IPS-NIHi11 (cell line): ENCODE measurements around the gene PTPRG.
A peak's percentile ranks its signal among the peaks of the same experiment; 100 is the strongest.

Experiments
- DNase-seq: peaks from one replicate; pipeline ENCODE4 v3.0.0; 2012; ENCODE audit warnings: mixed read lengths, low spot score

PTPRG gene

DNA sequence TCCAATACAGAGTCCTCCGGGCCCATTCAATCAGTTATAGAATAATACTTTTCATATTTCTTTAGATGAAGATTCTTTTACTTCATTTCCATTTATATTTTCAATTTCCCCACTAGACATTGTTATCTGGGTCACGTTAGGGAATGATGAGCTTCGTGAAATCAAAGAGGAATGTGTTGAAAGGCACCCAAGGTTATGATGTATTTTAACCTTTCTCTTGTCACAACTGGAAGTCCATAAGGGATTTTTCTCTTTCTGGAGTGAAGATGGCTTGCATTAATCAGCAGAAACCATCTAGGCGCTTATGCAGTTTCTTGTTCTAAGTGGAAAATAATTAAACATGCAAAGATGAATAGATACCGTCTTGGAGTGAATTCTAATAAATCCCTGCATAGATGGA lies 631.5 kb downstream of the PTPRG start:
- no peak for DNase-seq

DNA sequence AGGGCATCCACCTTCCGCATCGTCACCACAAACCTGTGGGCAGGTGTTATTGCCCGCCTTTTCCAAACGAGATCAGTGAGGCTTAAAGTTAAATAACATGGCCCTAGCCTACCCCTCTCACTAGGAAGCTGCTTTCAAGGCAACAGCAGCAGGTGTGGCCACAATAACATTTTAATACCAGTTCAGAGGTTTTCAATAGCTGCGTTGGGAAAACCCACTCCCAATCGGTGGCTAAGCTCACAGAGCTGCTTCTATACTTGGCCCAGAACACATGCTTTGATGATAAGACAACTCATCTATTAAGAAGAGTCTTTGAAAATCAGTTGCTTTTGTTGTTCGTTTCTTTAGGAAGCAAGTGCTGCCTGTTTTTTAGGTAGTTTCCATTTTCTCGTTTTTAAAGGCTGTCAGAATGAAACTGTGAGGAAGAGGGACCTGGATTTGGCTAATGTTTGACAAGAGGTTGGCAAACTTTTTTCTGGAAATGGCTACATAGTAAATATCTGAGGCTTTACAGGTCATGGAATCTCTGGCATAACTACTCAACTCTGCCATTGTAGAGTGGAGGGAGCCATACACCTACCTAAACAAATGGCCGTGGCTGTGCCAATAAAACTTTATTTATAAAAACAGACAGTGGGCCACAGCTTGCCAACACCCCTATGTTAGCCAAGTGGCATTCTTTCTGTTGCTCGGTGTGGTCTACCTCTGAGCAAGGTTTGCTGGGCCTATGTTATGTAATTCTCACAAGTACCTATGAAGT lies 632.4 kb downstream of the PTPRG start:
- DNase-seq: no peak

DNA sequence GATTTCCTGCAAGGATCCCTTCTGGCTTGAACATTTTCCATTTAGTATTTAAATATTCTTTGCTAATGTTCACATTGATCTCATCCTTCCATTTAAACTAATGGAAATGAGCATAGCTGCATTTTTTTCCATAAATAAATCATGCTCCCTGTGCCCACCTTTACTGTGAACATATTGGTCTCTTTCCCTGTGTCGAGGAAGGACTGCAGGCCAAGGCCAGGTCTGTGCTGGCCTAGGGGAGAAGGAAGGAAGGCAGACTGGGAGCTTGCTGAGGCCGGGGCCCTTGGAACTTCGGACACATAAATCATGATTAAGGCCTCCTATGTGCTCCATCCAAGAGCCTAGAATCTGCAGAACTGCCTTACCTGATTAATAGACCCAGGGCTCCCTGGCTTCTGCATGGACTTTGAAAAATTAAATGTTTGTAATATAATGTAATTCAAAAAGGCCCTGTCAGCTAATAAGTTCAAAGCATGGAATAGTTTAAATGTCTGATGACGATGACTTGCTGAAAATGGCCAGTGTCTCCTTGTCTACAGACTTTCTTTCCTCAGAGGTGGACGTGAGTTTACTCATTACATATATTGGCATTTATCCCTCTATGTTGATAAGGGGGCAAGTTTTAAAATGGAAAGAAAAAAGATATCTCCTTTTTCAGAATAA lies 636.1 kb downstream of the PTPRG start:
- no peak for DNase-seq

DNA sequence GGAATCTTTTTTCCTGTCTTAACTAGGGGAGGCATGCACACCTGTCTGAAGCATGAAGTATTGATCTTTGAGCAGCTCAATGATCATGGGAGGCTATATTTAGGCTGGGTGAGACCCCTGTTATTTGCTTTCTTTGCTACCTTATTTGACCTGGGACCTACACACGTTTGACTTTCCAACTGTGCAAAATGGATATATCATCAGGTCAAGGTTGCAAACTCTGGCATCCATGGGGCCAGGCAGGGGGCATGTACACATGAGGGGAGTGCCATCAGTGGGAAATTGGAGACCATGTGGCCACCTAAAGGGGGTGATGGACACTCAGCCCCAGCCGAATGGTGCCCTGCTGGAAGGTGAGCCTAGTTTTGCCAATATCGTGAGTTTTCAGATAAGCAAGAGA lies 637.8 kb downstream of the PTPRG start:
- no peak for DNase-seq

DNA sequence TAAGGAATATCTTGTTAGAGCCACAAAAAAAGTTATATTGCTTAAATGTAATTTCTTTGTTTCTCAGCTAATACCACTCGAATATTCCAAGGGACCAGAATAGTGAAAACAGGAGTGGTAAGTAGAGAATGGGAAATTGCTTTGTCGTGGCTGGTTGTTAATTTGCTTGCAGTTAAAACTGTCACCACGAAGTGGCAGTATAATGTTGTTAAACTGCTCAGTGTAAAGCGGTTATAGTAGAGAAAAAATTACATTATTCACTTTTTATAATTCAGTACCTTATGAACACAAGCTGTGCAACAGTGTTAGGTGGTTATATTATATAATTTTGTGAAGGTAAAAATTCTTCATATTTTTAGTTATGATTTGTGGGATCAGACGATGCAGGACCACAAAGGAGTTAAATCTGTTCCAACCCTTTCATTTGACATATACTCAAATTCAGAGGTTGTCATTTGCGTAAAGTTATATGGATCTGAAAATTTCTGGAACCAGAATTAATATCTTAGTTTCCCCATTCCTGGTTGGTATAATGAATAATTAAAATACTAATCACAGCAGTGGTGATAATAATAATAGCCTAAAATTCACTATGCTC lies 640.2 kb downstream of the PTPRG start:
- DNase-seq: peak; percentile 58

DNA sequence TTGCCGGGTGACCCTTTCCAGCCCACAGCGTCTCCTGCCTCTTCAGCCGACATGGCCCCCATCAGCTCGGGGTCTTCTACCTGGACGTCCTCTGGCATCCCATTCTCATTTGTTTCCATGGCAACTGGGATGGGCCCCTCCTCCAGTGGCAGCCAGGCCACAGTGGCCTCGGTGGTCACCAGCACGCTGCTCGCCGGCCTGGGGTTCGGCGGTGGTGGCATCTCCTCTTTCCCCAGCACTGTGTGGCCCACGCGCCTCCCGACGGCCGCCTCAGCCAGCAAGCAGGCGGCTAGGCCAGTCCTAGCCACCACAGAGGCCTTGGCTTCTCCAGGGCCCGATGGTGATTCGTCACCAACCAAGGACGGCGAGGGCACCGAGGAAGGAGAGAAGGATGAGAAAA lies 641.8 kb downstream of the PTPRG start:
- no peak for DNase-seq

DNA sequence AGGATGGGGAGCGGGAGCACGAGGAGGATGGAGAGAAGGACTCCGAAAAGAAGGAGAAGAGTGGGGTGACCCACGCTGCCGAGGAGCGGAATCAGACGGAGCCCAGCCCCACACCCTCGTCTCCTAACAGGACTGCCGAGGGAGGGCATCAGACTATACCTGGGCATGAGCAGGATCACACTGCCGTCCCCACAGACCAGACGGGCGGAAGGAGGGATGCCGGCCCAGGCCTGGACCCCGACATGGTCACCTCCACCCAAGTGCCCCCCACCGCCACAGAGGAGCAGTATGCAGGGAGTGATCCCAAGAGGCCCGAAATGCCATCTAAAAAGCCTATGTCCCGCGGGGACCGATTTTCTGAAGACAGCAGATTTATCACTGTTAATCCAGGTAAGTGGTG lies 642.2 kb downstream of the PTPRG start:
- no peak for DNase-seq

DNA sequence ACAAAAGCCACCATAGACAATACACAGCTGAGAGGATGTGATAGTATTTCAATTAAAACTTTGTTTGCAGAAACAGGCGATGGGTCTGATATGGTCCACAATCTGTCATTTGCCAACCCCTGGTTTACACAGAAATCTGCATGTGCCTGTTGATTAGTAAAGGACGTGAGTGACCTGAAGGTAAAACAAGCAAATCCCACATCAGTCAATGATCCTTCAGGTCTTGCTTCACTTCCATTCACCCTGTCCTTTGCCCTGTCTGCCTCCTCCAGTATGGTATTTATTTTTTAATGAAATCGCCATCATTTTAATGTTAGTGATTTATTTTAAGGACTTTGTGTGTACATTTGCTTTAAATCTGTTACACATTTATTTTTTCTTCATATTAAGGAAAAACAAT lies 645.8 kb downstream of the PTPRG start:
- no peak for DNase-seq

DNA sequence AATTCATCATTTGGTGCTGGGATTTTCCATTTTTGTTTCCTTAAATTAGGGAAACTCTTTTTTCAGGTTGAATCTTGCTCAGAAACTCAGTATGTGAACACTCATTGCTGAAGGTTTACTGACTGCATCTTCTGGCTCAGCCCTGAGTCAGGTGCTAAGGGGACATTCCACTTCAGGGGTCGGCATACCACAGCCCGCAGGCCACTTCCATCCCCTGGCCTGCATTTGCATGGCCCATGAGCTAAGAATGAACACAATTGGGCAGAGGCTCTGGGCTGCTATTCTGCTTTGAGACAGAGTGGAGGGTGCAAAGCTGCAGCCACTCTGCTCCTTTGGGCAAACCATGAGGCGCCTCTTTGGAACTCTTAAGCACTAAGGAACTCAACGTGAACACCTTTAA lies 647.0 kb downstream of the PTPRG start:
- DNase-seq: peak; percentile 23

DNA sequence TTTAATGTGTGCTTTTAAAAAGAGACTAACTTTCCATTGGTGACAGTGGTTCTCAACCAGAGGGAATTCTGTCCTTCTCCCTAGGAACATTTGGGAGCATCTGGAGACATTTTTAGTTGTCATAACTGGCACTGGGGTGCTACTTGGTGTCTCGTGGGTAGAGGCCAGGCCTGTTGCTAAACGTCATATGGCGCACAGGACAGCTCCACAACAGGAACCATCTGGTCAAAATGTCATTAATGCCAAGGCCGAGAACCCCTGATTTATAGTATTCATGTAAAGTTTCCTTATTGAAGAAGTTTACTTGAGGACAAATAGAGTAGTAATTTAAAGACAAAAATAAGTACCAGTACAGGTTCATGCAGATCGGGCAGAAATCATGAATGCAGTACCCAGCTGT lies 647.7 kb downstream of the PTPRG start:
- DNase-seq: no peak

DNA sequence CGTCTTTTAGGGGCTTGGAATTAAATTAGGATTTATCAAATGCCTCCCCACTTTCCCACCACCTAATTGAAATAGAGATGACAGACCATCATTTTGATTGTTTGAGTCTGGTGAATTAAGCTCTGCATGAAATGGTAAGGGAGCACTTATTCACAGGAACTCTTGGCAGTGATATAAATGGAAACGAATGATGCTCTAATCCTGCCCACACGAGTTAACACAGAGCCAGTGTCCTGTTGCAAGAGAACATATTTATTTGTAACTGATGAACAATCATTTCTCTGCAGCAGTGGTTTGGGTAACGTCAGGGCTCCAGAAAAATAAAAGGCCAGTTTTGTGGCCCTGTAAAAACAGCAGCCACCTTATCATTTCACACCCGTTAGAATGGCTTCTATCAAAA lies 648.6 kb downstream of the PTPRG start:
- DNase-seq: no peak

DNA sequence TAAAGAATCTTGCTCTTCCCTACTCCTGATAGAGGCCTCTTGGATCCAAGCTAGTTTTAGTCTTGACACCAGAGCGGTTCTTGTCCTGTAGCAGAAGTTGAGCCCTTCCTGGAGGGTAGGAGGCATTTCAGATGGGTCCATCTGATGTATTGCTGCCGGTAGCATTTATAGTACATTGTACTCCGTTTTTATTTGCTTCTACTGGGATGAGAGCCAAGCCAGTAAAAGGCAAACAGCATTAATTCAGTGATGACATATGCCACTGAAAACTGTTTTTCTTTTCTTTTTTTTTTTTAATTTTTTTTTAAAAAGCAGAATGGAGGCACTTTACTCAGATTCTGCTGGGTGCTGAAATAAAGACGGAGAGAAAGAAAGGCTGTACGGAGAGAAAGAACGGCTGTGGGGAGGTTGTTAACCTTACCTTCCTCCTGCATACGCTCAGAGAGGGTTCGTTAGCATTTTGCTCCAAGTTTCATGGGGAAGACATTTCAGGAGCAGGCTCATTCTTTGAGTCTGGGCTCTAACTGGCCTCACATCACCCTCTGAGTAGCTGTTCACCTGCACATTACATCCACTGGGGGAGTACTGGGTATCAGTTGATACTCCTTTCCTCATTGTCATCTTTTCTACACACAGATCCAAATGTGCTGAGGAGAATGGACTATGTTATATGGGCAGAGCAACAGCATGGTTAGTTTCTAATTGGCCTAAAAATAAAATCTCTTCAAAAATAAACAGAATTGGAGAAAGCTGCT lies 650.5 kb downstream of the PTPRG start:
- peak; percentile 44 for DNase-seq

DNA sequence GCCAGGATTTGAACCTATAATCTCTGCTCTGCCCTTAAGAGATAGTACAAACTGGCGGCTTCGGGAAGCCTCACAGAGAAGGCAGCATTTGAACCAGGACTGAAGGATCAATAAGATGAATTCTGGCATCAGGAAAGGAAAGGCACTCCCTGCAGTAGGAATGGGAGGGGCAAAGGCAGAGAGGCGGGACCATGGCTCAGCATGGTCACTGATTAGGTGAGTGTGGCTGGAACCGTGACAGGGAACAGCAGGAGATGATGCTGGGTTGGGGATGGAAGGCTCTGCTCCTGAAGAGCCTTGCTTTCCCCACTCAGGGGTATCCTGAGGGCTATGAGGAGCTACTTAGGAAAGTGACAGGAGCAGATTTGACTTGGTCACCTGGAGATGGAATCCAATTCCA lies 653.5 kb downstream of the PTPRG start:
- DNase-seq: peak; percentile 42

DNA sequence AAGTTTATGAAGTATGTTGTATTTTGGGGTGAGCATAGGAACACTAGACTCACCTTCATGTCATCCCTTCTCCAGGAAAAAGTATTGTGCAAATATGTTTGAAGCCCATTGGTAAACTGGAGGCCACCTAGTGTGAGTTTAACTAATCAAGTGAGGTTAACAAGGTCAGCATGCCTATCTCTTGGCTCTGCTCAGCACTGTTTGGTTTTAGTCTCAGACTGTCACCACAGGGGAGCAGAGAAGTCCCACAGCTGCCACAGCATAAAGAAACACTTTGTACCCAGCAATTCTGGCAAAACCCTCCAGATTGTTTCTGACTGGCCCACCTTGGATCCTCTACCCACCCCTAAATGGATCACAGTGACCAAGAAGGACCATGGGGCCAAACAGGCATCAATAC lies 659.2 kb downstream of the PTPRG start:
- no peak for DNase-seq

DNA sequence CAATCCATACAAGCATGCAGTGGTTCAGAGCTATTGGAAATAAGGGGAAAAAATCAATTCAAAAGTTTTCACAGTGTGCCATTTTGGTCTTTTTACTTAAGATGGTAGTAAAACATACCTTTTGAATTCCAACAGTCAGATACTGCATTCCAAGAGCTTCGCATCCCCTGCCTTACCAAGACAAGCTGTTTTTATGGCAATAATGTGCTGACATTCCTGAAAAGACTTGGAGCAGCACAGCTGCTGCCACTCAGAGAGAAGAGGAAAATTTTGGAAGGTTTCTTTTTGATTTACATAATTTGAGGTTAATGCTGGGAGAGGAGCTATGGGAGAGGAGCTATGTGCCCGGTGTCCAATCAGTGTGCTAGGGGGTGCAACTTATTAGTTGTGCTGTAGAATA lies 663.7 kb downstream of the PTPRG start:
- DNase-seq: no peak

DNA sequence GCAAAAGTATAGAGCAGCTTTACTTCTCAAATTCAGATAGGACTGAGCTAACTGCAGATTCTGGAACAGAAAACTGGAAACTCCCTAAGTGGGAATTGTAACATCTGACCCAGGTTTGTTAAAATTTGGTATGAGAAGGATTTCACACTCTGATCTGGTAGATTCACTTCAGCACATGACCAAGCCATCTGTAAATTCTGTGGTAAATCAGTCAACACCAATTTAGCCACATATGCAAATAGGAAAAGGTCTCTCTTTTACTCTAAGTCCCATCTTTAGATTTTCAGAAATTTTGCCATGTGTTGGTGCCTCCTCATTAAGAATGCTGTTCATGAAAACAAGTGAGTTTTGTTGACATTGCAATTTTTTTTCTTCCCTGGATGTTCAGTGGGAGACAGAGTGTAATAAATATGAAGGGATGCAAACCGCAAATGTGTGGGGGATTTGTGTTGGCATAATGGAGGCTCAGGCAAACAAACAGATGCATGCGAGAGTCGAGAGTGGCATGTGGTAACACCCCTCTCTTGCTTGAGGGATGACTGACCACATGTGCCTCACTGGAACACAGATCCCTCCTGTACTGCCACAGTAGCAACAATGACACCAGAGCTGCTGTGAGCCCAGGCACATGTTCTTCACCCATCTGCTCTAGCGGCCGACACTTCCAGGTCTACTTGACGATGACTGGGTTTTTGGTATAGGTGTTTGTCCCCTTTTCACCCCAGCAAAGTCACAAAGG lies 665.4 kb downstream of the PTPRG start:
- DNase-seq: no peak

DNA sequence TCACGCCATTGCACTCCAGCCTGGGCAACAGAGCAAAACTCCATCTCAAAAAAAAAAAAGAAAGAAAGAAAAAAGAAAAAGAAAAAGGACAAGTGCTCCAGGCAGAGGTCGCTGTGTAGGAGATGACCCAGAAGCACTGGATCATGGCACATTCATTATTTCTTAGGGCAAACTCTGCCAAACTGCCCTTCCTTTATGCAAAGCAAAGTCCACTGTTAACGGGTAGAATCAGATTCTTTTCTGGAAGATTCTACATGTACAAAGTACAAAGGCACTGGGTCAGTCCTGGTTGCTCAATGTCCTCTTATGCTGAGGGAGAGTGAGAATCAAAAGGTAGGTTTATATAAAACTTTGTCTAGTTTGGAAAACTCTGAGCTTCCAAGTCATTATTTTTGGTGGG lies 667.1 kb downstream of the PTPRG start:
- no peak for DNase-seq

DNA sequence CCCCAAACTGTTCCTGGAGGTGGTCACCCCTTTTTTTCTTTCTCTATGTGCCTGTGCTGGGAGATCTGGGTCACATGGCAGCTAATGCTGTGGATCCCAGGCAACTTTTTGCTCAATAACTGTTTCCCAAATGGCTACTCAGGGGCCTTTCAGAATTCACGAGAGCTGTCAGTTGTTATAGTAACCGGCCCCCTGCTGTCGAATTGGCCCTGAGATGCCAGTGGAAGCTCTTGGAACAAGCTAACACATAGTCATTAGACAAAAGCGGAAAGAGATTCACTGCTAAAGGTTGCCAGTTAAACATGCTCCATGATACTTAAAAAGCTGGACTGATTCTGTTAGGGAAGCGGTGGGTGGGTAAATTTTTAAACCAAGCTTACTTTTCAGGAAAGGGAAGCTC lies 667.8 kb downstream of the PTPRG start:
- DNase-seq: peak; percentile 20

DNA sequence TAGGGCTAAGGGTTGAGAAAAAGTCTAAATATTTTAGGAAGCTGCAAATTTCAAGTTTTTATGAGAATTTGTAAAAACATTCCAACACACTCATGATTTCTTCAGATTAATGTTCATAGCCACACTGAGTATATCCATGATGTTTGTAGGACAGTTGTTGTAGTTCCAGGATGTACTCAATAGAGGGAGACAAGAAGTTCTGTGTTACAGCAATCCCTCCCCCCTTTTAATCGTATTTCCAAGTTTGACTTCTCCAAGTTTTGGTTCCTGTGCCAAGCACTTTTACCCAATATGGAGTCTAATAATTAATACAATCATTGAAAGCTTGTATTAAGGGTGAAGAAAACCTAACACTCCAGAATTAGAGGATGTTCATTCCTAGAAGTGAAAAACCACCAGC lies 668.5 kb downstream of the PTPRG start:
- peak; percentile 35 for DNase-seq

DNA sequence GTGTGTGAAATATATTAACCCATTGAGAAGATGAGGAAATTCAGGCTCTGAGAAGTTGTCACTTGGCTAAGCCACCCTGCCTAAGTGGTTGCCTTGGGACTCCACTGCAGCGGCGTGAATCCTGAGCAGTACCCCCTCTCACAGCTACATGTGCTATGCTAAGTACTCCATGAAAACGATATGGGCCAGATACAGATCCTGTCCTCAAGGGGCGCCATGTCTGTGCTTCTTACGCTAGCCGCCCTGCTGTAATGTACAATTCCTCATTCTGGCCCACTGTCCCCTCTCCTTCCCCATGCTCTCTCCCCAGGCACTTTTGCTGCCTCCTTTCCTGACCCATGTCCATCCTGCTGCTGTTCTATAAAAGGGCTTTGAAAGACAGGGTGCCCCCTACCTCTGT lies 671.7 kb downstream of the PTPRG start:
- peak; percentile 32 for DNase-seq

DNA sequence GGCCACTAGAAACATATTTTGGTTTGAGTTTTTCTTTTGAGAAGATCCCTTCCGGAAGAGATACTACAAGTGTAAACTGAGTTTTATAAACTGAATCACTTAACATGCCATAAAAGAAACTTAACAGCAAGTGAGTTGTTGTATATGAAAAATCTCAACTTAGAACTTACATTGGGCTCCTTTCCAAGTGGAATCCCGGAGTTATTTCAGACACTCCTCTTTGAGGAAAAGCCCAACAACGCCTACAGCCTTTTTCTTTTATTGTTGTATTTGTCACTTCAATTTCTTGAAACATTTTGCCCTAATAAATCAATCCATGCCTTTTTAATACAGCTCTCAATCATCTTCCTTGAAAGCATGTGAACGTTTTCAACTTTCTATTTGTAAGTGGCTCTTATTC lies 674.6 kb downstream of the PTPRG start:
- DNase-seq: no peak

DNA sequence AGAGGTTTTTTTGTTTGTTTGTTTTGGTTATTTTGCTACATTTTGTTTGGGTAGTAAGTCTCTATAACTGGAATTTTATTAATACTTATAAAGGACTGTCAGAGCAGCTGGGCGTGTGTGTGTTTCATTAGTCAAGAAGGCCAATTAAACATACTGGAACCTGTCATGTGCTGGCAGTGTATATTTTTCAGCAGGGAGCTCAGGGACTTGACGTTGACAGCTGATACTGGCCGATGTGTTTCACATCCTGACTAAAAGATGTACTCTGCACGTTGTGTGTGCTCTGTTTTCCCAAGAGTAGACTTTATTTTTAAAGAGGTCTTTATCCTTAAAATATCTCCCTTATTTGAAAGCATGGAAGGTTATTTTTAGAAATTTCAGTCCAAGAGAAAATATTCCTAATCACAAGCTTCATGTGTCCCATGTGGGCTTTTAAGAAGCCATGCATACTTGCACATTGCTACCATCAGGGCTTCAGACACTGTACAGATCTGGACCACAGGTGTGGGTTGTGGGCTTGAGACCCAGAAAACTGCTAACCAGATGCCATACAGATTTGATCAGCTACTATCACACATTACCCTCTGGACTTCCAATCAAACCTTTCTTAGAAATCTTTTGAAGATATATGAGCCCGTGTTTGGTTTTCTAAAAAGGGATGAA lies 676.0 kb downstream of the PTPRG start:
- DNase-seq: no peak
